ENCODE data around the gene GNG13. TPM values are rescaled to one million over a fixed set of nuclear protein-coding genes. Genes with fewer than 3 reads are reported as not detected.

The GNG13 gene
- total and polyA plus RNA-seq, 9 of the 15 experiments (the other 6 are each of a cell fraction or from before 2014, with no cell fraction given), result not detected

DNA sequence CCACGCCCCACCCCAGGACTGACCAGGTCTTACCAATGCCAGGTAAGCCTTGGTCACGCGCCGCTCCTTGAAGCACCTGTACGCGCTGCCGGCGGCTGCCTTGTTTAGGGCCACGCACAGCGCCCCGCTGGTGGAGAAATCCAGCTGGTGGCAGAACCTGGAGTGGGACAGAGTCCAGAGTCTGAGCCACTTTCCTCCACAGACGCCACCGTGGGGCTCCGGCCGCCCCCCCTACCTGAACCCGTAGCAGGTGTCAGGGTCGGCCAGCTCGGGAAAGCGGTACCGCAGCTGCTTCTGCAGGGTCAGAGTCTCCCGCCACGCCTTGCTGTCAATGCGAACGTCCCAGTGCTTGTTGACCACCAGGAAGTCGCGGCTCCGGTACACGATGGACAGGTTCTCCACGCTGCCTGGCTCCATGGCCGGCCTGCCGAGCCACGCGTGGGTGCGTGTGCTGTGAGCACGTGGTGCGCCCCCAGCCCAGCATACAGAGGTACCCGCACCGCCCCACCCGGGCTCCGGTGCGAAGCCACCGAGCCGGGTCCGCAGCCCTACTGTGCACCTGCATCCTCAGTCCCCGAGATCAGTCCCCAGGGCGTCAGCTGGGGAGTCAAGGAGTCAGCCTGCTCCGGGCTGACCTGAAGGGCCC lies 13.1 kb downstream of the GNG13 start:
- DNase-seq (ENCODE audit: extremely low read depth in 1 of 4, low spot score in 3 of 4), result peak in 1 of 4 experiments; percentile 39
- TF ChIP-seq KLF10 (CRISPR knock-in tag; IDR thresholded peaks at IDR 0.05), result no peak
- TF ChIP-seq TEAD1 (CRISPR knock-in tag; IDR thresholded peaks at IDR 0.05), result no peak
- TF ChIP-seq, protein P1, sequence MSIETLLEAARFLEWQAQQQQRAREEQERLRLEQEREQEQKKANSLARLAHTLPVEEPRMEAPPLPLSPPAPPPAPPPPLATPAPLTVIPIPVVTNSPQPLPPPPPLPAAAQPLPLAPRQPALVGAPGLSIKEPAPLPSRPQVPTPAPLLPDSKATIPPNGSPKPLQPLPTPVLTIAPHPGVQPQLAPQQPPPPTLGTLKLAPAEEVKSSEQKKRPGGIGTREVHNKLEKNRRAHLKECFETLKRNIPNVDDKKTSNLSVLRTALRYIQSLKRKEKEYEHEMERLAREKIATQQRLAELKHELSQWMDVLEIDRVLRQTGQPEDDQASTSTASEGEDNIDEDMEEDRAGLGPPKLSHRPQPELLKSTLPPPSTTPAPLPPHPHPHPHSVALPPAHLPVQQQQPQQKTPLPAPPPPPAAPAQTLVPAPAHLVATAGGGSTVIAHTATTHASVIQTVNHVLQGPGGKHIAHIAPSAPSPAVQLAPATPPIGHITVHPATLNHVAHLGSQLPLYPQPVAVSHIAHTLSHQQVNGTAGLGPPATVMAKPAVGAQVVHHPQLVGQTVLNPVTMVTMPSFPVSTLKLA (conservative IDR thresholded peaks at IDR 0.05), result peak; percentile 63 to 69
- TF ChIP-seq, protein P2, sequence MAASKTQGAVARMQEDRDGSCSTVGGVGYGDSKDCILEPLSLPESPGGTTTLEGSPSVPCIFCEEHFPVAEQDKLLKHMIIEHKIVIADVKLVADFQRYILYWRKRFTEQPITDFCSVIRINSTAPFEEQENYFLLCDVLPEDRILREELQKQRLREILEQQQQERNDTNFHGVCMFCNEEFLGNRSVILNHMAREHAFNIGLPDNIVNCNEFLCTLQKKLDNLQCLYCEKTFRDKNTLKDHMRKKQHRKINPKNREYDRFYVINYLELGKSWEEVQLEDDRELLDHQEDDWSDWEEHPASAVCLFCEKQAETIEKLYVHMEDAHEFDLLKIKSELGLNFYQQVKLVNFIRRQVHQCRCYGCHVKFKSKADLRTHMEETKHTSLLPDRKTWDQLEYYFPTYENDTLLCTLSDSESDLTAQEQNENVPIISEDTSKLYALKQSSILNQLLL (CRISPR knock-in tag; IDR thresholded peaks at IDR 0.05; ENCODE audit: borderline replicate concordance), result no peak
- TF ChIP-seq ZNF668 (CRISPR knock-in tag; IDR thresholded peaks at IDR 0.05), result no peak
- no peak for TF ChIP-seq TCF7L2 (IDR thresholded peaks at IDR 0.05; ENCODE audit: low read depth, low read length)
- no peak for TF ChIP-seq WHSC1 (IDR thresholded peaks at IDR 0.05; ENCODE audit: low read length)
- TF ChIP-seq, protein P3, sequence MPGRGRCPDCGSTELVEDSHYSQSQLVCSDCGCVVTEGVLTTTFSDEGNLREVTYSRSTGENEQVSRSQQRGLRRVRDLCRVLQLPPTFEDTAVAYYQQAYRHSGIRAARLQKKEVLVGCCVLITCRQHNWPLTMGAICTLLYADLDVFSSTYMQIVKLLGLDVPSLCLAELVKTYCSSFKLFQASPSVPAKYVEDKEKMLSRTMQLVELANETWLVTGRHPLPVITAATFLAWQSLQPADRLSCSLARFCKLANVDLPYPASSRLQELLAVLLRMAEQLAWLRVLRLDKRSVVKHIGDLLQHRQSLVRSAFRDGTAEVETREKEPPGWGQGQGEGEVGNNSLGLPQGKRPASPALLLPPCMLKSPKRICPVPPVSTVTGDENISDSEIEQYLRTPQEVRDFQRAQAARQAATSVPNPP (IDR thresholded peaks at IDR 0.05; ENCODE audit: borderline replicate concordance, insufficient read depth, insufficient read length), result no peak
- no peak for TF ChIP-seq GTF3C2 (IDR thresholded peaks at IDR 0.05; ENCODE audit: borderline replicate concordance, extremely low read depth, insufficient read length)
- no peak for TF ChIP-seq FOXJ3 (CRISPR knock-in tag; IDR thresholded peaks at IDR 0.05)
- peak; percentile 41; the same call in 1 of the 2 replicates for TF ChIP-seq L3MBTL2 (IDR thresholded peaks at IDR 0.05)
- TF ChIP-seq, protein P4, sequence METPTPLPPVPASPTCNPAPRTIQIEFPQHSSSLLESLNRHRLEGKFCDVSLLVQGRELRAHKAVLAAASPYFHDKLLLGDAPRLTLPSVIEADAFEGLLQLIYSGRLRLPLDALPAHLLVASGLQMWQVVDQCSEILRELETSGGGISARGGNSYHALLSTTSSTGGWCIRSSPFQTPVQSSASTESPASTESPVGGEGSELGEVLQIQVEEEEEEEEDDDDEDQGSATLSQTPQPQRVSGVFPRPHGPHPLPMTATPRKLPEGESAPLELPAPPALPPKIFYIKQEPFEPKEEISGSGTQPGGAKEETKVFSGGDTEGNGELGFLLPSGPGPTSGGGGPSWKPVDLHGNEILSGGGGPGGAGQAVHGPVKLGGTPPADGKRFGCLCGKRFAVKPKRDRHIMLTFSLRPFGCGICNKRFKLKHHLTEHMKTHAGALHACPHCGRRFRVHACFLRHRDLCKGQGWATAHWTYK (CRISPR knock-in tag; IDR thresholded peaks at IDR 0.05), result no peak
- TF ChIP-seq KDM1A (IDR thresholded peaks at IDR 0.05), result no peak

More for the DNA sequence above, 13.1 kb downstream of the GNG13 start:
- peak; percentile 28 for ATAC-seq
- peaks cover 11% of the 10 kb centered on the region for H4K20me1 ChIP-seq (replicated peaks; ENCODE audit: control insufficient read depth, insufficient read depth, low read length)
- peak overlapping the region; percentile 96 for H3K4me3 ChIP-seq
- no peaks in the 10 kb centered on the region for H3K9me1 ChIP-seq (ENCODE audit: control insufficient read depth, insufficient read depth, low read length)
- H3K9ac ChIP-seq (ENCODE audit: insufficient read depth in 1 of 2, low read depth in 2 of 2, low read length in 2 of 2), result peak overlapping the region; percentile 73 to 97
- peak overlapping the region; percentile 59 for H3K27ac ChIP-seq (ENCODE audit: extremely low read depth, low read depth, low read length)
- H3K9me3 ChIP-seq (replicated peaks; ENCODE audit: control insufficient read depth, insufficient read depth, low read depth, low read length), result no peaks in the 10 kb centered on the region
- H3K79me2 ChIP-seq (ENCODE audit: control insufficient read depth, insufficient read depth, low read length), result peaks cover 29% of the 10 kb centered on the region
- H3K4me2 ChIP-seq (ENCODE audit: insufficient read depth, low read length), result peak overlapping the region; percentile 87
- H2AFZ ChIP-seq (ENCODE audit: low read depth, low read length), result peak overlapping the region; percentile 74
- intact Hi-C loops (cut with micrococcal nuclease) (no loop called here), in situ Hi-C loops (cut with MboI) (loop anchor here (5.0 kb wide), 2 partner anchors 45 to 75 kb away; partner anchors contain the start of gene CIAO3)
- ChIA-PET CTCF (ENCODE audit: low intra/inter-chr PET ratio) (no interaction called here), POLR2A (interaction anchor here (0.6 to 1.4 kb wide), 4 partner anchors 12 to 46 kb away, joined by 3 to 6 read pairs (median 3); partner anchors contain the start of genes CIAO3 and GNG13)
- H3K36me3 ChIP-seq (ENCODE audit: control insufficient read depth, insufficient read depth, low read length), result peaks cover 59% of the 10 kb centered on the region; the same call in 2 of the 3 replicates
- 19% methylated on average over 43 of the region's 47 CpGs for WGBS (ENCODE audit: insufficient coverage, low coverage, missing lambda C conversion rate)
- peaks cover 16 to 94% of the 10 kb centered on the region in 2 experiments; a peak in 4 of 5 replicates for H3K4me1 ChIP-seq (replicated peaks in 1 of 2; ENCODE audit: control insufficient read depth in 2 of 2, insufficient read depth in 2 of 2, low read length in 2 of 2)
- no TSS peak for BruUV-seq (replicated peaks)
- no peak for FAIRE-seq
- no peaks in the 10 kb centered on the region for H3K27me3 ChIP-seq (ENCODE audit: control insufficient read depth in 2 of 2, insufficient read depth in 2 of 2, low read length in 2 of 2)

All from K562 (cell line).